ENCODE data around the gene KIF2A.

KIF2A gene

DNA sequence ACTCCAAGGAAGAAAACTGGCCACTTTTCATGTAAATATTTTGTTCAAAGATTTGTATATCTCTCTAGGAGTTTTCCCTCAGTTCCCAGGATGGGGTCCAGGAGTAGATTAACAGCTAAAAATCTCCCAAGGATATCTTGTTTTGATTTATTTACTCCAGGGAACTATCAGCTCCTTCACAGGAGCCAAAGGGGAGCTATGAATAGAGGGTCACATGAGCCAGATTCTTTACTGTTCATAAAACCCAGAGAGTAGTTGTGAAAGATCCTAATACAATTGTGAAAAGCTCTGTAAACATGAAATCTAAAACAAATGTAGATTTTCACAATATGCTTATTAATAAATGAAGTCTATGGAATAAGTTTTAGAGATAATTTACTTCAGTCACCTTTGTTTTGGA is 80.8 kb downstream of the KIF2A start:
- no peak overlapping the region for H3K4me3 ChIP-seq (ENCODE audit: low read depth, low read length)
- DNase-seq (ENCODE audit: low read depth) = no peak
- TF ChIP-seq, protein P1, sequence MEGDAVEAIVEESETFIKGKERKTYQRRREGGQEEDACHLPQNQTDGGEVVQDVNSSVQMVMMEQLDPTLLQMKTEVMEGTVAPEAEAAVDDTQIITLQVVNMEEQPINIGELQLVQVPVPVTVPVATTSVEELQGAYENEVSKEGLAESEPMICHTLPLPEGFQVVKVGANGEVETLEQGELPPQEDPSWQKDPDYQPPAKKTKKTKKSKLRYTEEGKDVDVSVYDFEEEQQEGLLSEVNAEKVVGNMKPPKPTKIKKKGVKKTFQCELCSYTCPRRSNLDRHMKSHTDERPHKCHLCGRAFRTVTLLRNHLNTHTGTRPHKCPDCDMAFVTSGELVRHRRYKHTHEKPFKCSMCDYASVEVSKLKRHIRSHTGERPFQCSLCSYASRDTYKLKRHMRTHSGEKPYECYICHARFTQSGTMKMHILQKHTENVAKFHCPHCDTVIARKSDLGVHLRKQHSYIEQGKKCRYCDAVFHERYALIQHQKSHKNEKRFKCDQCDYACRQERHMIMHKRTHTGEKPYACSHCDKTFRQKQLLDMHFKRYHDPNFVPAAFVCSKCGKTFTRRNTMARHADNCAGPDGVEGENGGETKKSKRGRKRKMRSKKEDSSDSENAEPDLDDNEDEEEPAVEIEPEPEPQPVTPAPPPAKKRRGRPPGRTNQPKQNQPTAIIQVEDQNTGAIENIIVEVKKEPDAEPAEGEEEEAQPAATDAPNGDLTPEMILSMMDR (IDR thresholded peaks at IDR 0.05; ENCODE audit: low read depth, low read length, missing control alignments) = no peak

DNA sequence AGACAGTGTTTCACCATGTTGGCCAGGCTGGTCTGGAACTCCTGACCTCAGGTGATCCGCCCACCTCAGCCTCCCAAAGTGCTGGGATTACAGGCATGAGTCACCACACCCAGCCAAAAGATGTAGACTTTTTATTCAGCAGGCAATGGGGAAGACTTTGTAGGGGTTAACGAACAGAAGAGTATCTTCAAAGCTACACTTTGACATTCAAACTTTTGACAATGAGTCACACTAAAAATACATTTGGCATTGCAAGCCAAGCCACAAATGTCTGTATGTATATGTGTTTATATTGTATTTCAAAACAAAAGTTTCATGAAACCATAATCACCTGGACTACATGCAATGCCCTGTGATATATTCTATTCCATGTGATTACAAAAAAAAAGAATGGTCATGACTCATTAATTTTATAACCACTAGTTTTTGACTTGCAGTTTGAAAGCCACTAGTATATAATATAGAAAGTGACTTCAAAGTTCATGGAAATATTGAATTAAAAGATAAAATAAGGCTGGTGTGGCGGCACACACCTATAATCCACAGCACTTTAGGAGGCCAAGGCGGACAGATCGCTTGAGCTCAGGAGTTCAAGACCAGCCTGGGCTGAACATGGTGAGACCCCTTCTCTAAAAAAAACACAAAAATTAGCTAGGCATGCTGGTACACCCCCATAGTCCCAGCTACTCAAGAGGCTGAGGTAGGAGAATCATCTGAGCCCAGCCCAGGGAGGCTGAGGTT is 89.4 kb downstream of the KIF2A start:
- H3K4me3 ChIP-seq (ENCODE audit: low read depth, low read length) = no peak overlapping the region
- TF ChIP-seq, protein P1 (IDR thresholded peaks at IDR 0.05; ENCODE audit: low read depth, low read length, missing control alignments) = no peak
- DNase-seq (ENCODE audit: low read depth) = no peak

DNA sequence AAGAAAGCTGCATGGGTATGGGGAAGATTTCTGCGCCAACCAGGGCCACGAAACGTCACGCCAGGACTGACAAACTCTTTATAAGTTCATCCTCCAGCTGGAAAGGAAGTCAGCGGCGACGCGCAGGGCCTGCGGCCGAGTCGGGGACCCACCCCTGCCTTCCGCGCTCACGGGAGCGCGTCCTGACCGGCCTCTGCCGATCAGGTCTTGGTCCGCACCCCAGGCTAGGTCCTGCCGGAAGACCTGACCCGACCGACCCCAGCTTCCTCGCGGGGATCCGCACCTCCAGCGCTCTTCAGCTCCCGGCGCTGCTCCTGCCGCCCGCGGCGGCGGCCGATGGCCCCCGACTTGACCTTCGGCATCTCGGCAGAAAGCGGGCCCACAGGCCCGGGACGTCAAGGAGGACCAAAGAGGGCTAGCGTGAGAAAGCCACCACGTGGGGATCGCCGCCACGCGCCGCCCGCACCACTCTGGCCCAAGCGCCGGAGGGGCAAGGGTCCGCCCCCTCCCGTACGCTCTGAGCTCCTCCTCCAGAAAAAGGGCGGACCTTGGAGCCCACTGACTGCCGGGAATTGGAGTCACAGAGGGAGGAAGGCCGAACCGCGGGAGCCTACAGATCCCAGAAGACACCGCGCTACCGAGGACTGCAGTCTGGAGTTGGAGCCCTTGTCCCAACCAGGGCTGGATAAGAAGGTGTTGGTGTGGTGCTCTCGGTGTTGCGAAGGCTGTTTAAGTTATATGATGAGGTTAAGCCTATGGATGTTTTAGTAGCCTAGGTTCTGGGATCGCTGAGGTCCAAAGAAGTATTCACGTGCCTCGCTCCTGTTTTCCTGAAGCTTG is 97.6 kb downstream of the KIF2A start, which contains the start of gene DIMT1:
TSS of gene DIMT1 (minus strand) at position 495 of the 840 bp plus-strand sequence. CDS start at position 362, 133 bp downstream.
- DNase-seq (ENCODE audit: low read depth) = peak; percentile 96
- peak within 1 kb of the TSS; percentile 62 for H3K4me3 ChIP-seq (ENCODE audit: low read depth, low read length)
- TF ChIP-seq, protein P1 (IDR thresholded peaks at IDR 0.05; ENCODE audit: low read depth, low read length, missing control alignments) = no peak

DNA sequence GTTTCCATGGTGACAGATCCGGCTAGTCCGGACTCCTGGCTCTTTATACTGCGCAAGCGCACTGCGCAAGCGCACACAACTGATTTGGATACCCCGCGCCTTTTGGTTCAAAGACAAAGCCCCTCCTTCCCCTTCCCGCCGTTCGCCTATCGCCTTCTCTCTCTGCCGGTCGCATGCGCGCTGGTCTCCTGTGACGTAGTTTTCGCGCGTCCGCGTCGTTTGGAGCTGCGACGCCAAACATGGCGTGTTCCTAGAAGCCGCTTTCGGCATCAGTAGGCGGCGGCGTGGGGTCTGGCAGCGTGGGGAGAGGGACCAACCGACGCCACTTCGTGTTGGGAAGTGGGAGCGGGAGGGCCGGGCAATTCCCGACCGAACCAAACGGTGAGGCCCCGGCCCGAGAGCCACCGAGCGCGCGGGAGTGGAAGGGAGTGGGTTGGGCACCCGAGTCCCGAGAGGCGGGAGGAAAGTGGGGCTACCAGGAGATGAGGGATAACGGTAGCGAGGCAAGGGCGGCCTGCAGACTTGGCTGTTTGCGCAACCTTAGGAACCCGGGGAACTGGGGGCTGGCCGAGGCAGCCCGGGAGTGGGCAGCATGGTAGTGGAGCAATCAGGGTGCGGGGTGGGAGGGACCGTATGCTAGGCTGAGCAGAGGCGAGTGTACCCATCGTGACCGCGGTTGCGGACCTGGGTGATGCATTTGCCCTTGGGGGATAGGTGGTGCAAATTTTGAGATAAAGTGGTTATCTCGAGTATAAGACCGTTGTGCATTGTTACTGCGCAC is 106.7 kb downstream of the KIF2A start, which contains the start of gene IPO11:
TSS of gene IPO11 (plus strand) at position 215 of the 781 bp plus-strand sequence. CDS start 24,517 bp downstream, outside the sequence.
- TF ChIP-seq, protein P1 (IDR thresholded peaks at IDR 0.05; ENCODE audit: low read depth, low read length, missing control alignments) = no peak
- H3K4me3 ChIP-seq (ENCODE audit: low read depth, low read length) = peak within 1 kb of the TSS; percentile 62
- peak; percentile 97 for DNase-seq (ENCODE audit: low read depth)

DNA sequence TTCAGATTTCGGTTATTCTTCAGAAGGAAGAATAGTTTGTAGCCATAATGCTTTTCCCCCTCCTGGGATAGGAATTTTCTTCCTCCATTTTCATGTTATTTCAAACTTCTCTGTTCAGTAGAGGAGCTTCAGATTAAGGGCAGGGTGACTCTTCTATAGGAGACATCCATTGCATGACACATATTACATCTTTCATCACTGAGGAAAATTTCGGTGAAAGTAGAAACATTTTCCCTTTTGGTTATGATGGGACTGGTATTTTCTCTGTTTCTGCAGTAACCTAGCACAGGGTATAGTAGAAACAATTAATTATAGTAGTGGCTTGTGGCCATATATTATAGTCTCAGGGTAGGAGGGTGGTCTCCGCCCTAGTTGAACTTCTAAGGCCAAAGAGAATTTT is 107.7 kb downstream of the KIF2A start:
- TF ChIP-seq, protein P1 (IDR thresholded peaks at IDR 0.05; ENCODE audit: low read depth, low read length, missing control alignments) = no peak
- peak overlapping the region; percentile 62 for H3K4me3 ChIP-seq (ENCODE audit: low read depth, low read length)
- no peak for DNase-seq (ENCODE audit: low read depth)

DNA sequence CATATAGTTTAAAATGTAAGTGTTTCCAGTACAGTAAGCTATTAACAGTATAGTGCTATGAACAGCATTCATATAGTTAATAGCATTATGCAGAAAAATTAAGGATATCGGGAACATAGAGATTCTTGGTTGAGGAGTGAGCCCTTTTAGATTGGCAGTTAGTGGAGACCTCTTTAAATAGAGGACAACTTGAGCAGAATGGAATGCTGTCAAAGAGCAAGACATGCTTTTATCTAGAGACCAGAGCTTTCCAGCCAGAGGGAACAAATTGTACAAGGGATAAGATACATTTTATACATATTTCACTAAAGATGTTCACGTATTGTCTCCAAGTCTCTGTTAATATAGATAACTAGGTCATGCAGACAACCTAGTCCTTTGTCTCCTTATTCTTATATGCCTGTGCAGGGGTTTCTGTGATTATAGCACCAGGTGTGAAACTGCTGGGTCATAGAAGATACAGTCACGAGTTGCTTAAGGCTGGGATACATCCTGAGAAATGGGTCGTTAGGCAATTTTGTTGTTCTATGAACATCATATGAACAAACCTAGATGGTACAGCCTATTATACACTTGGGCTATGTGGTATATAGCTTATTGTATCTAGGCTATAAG is 112.6 kb downstream of the KIF2A start:
- TF ChIP-seq, protein P1 (IDR thresholded peaks at IDR 0.05; ENCODE audit: low read depth, low read length, missing control alignments) = no peak
- no peak overlapping the region for H3K4me3 ChIP-seq (ENCODE audit: low read depth, low read length)
- DNase-seq (ENCODE audit: low read depth) = no peak
